ENCODE data around the gene BCL6.

GRCh38 chr3:187713504-187713903 lies 31.8 kb downstream of the BCL6 start:
- TF ChIP-seq CTCF (conservative IDR thresholded peaks at IDR 0.05; ENCODE audit: low read depth in 2 of 2) = no peak
- no peak for TF ChIP-seq EZH2 (IDR thresholded peaks at IDR 0.05; ENCODE audit: low read depth, unreplicated experiment)
- no peak for TF ChIP-seq POLR2AphosphoS5 (IDR thresholded peaks at IDR 0.05; ENCODE audit: low read depth)
- no peak for TF ChIP-seq REST (IDR thresholded peaks at IDR 0.05; ENCODE audit: unreplicated experiment)
- no peak for TF ChIP-seq STAT1 (IDR thresholded peaks at IDR 0.05; ENCODE audit: unreplicated experiment)
- TF ChIP-seq EZH2phosphoT487 (IDR thresholded peaks at IDR 0.05; ENCODE audit: unreplicated experiment) = no peak
- TF ChIP-seq ZNF114 (CRISPR knock-in tag; IDR thresholded peaks at IDR 0.05) = no peak
